GM12878 (cell line): Measurements from ENCODE around the gene RILPL2. TPM values are rescaled to one million over a fixed set of nuclear protein-coding genes. Genes with fewer than 3 reads are reported as not detected.

Experiments
- ATAC-seq: fragments of 200-7000 bp; cut with Tn5 transposase; 3 replicates; pipeline ENCODE4 v1.9.1; 2020; ENCODE audit warnings: mild to moderate bottlenecking, moderate library complexity
- BruUV-seq: library from RNA; stranded (reverse); fragments of 400-500 nt; replicated peaks from 2 replicates; lab custom pipeline; 2021; lab: Mats Ljungman, UMichigan
- CTCF ChIA-PET: fragments of 300-600 bp; sonication (Branson Sonifier 250); formaldehyde crosslinking; extraction: SDS; loops from one replicate; lab custom pipeline; 2021; ENCODE audit warnings: inconsistent platforms; lab: Yijun Ruan, JAX
- POLR2A ChIA-PET: fragments of 350-600 bp; formaldehyde crosslinking; extraction: SDS; loops from one replicate; lab custom pipeline; 2021; ENCODE audit warnings: inconsistent platforms; lab: Charles Lee
- RAD21 ChIA-PET: fragments of 300-600 bp; sonication (Branson Sonifier 250); formaldehyde crosslinking; loops from one replicate; lab custom pipeline; 2023; ENCODE audit warnings: antibody characterized with exemption; ENCODE audit not compliant: unreplicated experiment; lab: Charles Lee
- SMC1A ChIA-PET: fragments of 300-600 bp; sonication (Branson Sonifier 250); formaldehyde crosslinking; loops from one replicate; lab custom pipeline; 2023; ENCODE audit not compliant: unreplicated experiment, uncharacterized antibody; lab: Charles Lee
- DNase-seq: peaks from one replicate; pipeline ENCODE4 v3.0.0-alpha.2; 2011; ENCODE audit warnings: low read depth, low spot score
- FAIRE-seq: peaks from 3 replicates; lab custom pipeline; 2011; peaks lifted over from hg19 to GRCh38; lab: Jason Lieb, UNC
- H2AFZ ChIP-seq: 2 replicates; pipeline ENCODE4 v1.6.0; 2011; ENCODE audit warnings: low read depth, low read length, control low read depth; ENCODE audit not compliant: control insufficient read depth
- H3K27ac ChIP-seq: 2 replicates; pipeline ENCODE4 v1.5.1; 2011; ENCODE audit warnings: control low read depth; ENCODE audit not compliant: control insufficient read depth, insufficient read depth
- H3K27me3 ChIP-seq, 2 experiments: replicated peaks in 1 of 2; 2 replicates each; pipeline versions ENCODE4 v1.6.0 to v1.6.1; 2011; ENCODE audit warnings: low read length in 1 of 2; ENCODE audit not compliant: control insufficient read depth in 2 of 2, insufficient read depth in 2 of 2
- H3K36me3 ChIP-seq, 2 experiments: 2 replicates each; pipeline ENCODE4 v1.5.1; 2011; ENCODE audit warnings: low read length in 1 of 2; ENCODE audit not compliant: control insufficient read depth in 2 of 2, insufficient read depth in 2 of 2
- H3K4me1 ChIP-seq: 2 replicates; pipeline ENCODE4 v1.6.1; 2011; ENCODE audit warnings: mild to moderate bottlenecking, low read length, moderate library complexity, mixed read lengths; ENCODE audit not compliant: control insufficient read depth, insufficient read depth
- H3K4me2 ChIP-seq: 2 replicates; pipeline ENCODE4 v1.6.0; 2011; ENCODE audit warnings: control low read depth; ENCODE audit not compliant: control insufficient read depth, insufficient read depth
- H3K4me3 ChIP-seq: fragments of 200-600 bp; sonication (generic); 2 replicates; pipeline ENCODE4 v1.5.1; 2016
- H3K79me2 ChIP-seq: 2 replicates; pipeline ENCODE4 v1.6.0; 2011; ENCODE audit warnings: low read length; ENCODE audit not compliant: control insufficient read depth, insufficient read depth
- H3K9ac ChIP-seq: 2 replicates; pipeline ENCODE4 v1.8.0; 2011; ENCODE audit warnings: low read length, control low read depth, mixed read lengths; ENCODE audit not compliant: control insufficient read depth, insufficient read depth
- H3K9me3 ChIP-seq: replicated peaks from 3 replicates; pipeline ENCODE4 v1.5.1; 2011; ENCODE audit warnings: mild to moderate bottlenecking, low read length; ENCODE audit not compliant: control insufficient read depth, insufficient read depth
- H4K20me1 ChIP-seq: 2 replicates; pipeline ENCODE4 v1.6.0; 2011; ENCODE audit not compliant: control insufficient read depth, insufficient read depth
- CHD2 ChIP-seq: IDR thresholded peaks from 2 replicates; pipeline ENCODE4 v1.6.1; 2011; ENCODE audit warnings: low read depth, low read length, improper control_type of control experiment, borderline replicate concordance
- IKZF2 ChIP-seq, 2 experiments: fragments of 450-650 bp; IDR thresholded peaks; 2 replicates each; pipeline ENCODE4 v1.6.1; 2017; ENCODE audit warnings: mild to moderate bottlenecking in 2 of 2, moderate library complexity in 2 of 2
- NFIC ChIP-seq: IDR thresholded peaks from 2 replicates; pipeline ENCODE4 v1.6.1; 2012; ENCODE audit warnings: low read depth, mild to moderate bottlenecking, inconsistent platforms, low read length, moderate library complexity
- NFYA ChIP-seq: IDR thresholded peaks from 2 replicates; pipeline ENCODE4 v1.6.1; 2011; ENCODE audit warnings: low read depth, mild to moderate bottlenecking, low read length, improper control_type of control experiment, borderline replicate concordance
- NR2C2 ChIP-seq: IDR thresholded peaks from 2 replicates; pipeline ENCODE4 v1.6.1; 2011; ENCODE audit warnings: borderline replicate concordance, low read depth; ENCODE audit not compliant: control insufficient read depth, insufficient read length
- POLR2AphosphoS5 ChIP-seq: IDR thresholded peaks from 2 replicates; pipeline ENCODE4 v1.6.1; 2011; ENCODE audit warnings: mild to moderate bottlenecking, low read length, inconsistent platforms
- RB1 ChIP-seq: fragments of 450-650 bp; formaldehyde crosslinking; IDR thresholded peaks from 2 replicates; pipeline ENCODE4 v1.6.1; 2017; ENCODE audit warnings: mild to moderate bottlenecking, borderline replicate concordance
- YBX1 ChIP-seq: fragments of 450-650 bp; IDR thresholded peaks from 2 replicates; pipeline ENCODE4 v1.6.1; 2016; ENCODE audit warnings: antibody characterized with exemption
- ZBED1 ChIP-seq: IDR thresholded peaks from 2 replicates; pipeline ENCODE4 v1.6.1; 2016; ENCODE audit warnings: borderline replicate concordance
- ZNF384 ChIP-seq: IDR thresholded peaks from 2 replicates; pipeline ENCODE4 v1.6.1; 2012; ENCODE audit warnings: low read depth, mild to moderate bottlenecking, low read length, improper control_type of control experiment, borderline replicate concordance
- WGBS: methylation state at CpG from one replicate; pipeline ENCODE4 v1.1.6; 2016; ENCODE audit warnings: low lambda C conversion rate; ENCODE audit not compliant: insufficient replicate concordance, insufficient coverage; ENCODE audit errors: missing lambda C conversion rate; 5-methylcytosine and 5-hydroxymethylcytosine counted together
- in situ Hi-C: fragments of 300-500 bp; cut with MboI; formaldehyde crosslinking; loops from 9 replicates; pipeline ENCODE4 v1.14.3; 2018; ENCODE audit warnings: mixed read lengths
- intact Hi-C: fragments of 100-400 bp; cut with micrococcal nuclease; formaldehyde crosslinking; loops from one replicate; pipeline ENCODE4 v1.14.2; 2022; ENCODE audit not compliant: unreplicated experiment
- polyA plus RNA-seq, 11 experiments: library from polyadenylated mRNA; depleted of rRNA in 4 of 11; unstranded in 6 of 11; stranded (reverse) in 5 of 11; fragments of >200 nt; fragmentation: Nextera tagmentation in 4 of 11; fragmentation: Illumina TruSeq in 1 of 11; extraction: Ambion mirVana in 4 of 11; extraction: Trizol in 1 of 11; gene quantifications; 1 replicate in 1 of 11; 2 replicates in 10 of 11; pipeline versions ENCODE4 v1.2.1 to v1.2.3, GENCODE V29; 2011 to 2016; ENCODE audit warnings: inconsistent platforms in 2 of 11, missing spikeins in 2 of 11, low read depth in 1 of 11
- total RNA-seq, 4 experiments: library from RNA; depleted of rRNA in 3 of 4; stranded (reverse); fragments of >200 nt in 3 of 4; fragmentation: Illumina TruSeq in 1 of 4; extraction: Trizol in 1 of 4; gene quantifications; 2 replicates each; pipeline versions ENCODE4 v1.2.1 to v1.2.3, GENCODE V29; 2013 to 2021
- TF ChIP-seq, protein P1 (sequence below): fragments of 450-650 bp; IDR thresholded peaks from 2 replicates; pipeline ENCODE4 v1.6.1; 2017; ENCODE audit warnings: antibody characterized with exemption, mild to moderate bottlenecking, moderate library complexity
- TF ChIP-seq, protein P2 (sequence below): fragments of 450-650 bp; IDR thresholded peaks from 2 replicates; pipeline ENCODE4 v1.6.1; 2016; ENCODE audit warnings: mild to moderate bottlenecking
- TF ChIP-seq, protein P3 (sequence below): IDR thresholded peaks from 2 replicates; pipeline ENCODE4 v1.6.1; 2012; ENCODE audit warnings: low read depth, low read length, improper control_type of control experiment

The RILPL2 gene
- total and polyA plus RNA-seq, 10 of the 15 experiments (the other 5 are each of a cell fraction or from before 2014, with no cell fraction given): 3.5 to 38.5 (median 19.7) TPM

DNA sequence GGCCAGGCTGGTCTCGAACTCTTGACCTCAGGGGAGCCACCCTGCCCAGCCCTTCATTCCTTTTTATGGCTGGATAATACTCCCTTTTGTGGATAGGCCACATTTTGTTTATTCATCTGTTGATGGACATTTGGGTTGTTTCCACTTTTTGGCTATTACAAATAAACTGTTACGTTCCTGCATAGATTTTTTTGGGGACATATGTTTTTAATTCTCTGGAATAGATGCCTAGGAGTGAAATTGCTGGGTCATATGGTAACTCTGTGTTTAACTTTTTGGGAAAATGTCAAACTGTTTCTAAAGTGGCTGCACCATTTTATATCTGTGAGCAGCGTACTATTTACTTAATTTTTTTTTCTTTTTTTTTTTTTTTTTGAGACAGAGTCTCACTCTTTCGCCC lies 42.7 kb downstream of the RILPL2 start (continued):
- no peak for TF ChIP-seq NFIC
- TF ChIP-seq, protein P1, sequence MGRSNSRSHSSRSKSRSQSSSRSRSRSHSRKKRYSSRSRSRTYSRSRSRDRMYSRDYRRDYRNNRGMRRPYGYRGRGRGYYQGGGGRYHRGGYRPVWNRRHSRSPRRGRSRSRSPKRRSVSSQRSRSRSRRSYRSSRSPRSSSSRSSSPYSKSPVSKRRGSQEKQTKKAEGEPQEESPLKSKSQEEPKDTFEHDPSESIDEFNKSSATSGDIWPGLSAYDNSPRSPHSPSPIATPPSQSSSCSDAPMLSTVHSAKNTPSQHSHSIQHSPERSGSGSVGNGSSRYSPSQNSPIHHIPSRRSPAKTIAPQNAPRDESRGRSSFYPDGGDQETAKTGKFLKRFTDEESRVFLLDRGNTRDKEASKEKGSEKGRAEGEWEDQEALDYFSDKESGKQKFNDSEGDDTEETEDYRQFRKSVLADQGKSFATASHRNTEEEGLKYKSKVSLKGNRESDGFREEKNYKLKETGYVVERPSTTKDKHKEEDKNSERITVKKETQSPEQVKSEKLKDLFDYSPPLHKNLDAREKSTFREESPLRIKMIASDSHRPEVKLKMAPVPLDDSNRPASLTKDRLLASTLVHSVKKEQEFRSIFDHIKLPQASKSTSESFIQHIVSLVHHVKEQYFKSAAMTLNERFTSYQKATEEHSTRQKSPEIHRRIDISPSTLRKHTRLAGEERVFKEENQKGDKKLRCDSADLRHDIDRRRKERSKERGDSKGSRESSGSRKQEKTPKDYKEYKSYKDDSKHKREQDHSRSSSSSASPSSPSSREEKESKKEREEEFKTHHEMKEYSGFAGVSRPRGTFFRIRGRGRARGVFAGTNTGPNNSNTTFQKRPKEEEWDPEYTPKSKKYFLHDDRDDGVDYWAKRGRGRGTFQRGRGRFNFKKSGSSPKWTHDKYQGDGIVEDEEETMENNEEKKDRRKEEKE: no peak
- no peak for TF ChIP-seq ZNF384
- TF ChIP-seq NFYA: no peak
- TF ChIP-seq YBX1: no peak
- TF ChIP-seq CHD2: no peak
- no peak for TF ChIP-seq POLR2AphosphoS5

DNA sequence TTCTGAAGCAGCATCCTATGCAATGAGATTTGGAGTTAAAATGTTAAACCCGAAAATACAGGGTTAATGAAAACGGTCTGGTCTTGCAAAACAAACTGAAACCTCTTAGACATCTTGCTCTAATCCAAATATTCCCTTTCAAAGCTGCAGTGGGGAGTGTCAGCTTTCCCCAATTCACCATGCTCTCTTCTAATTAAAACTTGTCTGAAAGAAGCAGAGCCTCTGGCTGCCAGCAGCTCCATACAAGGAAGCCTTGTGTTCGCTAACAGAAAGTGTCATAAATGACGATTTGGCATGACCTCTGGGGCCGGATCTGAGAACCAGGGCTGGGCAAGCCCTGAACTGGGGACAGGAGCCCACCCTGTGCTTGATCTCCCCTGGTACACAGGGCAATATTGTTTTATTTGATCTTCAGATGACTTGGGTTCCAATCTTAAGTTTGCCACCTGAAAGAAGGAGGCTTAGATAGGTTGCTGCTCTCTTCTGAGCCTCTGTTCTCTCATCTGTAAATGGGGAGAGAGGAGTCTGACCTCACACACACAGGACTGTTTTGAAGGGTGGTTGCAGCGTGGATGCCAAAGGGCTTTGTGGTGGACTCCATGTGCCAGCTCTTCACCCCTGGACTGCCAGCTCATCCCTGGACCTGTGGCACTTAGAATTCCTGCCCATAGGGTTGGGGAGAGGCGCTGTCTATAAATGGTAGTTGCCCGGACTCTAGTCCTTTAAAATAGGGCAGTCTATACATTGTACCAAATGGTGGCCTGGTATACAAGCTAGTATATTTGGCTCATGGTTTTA lies 44.7 kb downstream of the RILPL2 start:
- RAD21 ChIA-PET: interaction anchor here (0.6 to 1.7 kb wide), 5 partner anchors 28 to 190 kb away, joined by 3 to 4 read pairs (median 3); no protein-coding TSS in a partner anchor
- no peaks in the 10 kb centered on the region for H3K9me3 ChIP-seq
- peaks cover 39% of the 10 kb centered on the region for H3K79me2 ChIP-seq
- H3K4me3 ChIP-seq: no peak overlapping the region
- no peak overlapping the region for H3K4me2 ChIP-seq
- H4K20me1 ChIP-seq: peaks cover 2% of the 10 kb centered on the region; the same call in 1 of the 2 replicates
- CTCF ChIA-PET: interaction anchor here (1.0 to 1.3 kb wide), 5 partner anchors 28 to 191 kb away, joined by 3 to 4 read pairs (median 3); no protein-coding TSS in a partner anchor
- ATAC-seq (no peak), DNase-seq (no peak), FAIRE-seq (no peak)
- H3K9ac ChIP-seq: no peak overlapping the region
- 93% methylated on average over 8 of the region's 8 CpGs for WGBS
- SMC1A ChIA-PET: interaction anchor here (1.4 to 1.6 kb wide), 2 partner anchors 13 to 40 kb away, joined by 3 to 4 read pairs; no protein-coding TSS in a partner anchor
- H3K27me3 ChIP-seq: no peaks in the 10 kb centered on the region
- intact Hi-C loops: no loop called here
- TF ChIP-seq, protein P2, sequence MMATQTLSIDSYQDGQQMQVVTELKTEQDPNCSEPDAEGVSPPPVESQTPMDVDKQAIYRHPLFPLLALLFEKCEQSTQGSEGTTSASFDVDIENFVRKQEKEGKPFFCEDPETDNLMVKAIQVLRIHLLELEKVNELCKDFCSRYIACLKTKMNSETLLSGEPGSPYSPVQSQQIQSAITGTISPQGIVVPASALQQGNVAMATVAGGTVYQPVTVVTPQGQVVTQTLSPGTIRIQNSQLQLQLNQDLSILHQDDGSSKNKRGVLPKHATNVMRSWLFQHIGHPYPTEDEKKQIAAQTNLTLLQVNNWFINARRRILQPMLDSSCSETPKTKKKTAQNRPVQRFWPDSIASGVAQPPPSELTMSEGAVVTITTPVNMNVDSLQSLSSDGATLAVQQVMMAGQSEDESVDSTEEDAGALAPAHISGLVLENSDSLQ: no peak
- TF ChIP-seq ZBED1 (no peak), IKZF2 (IDR thresholded peaks at IDR 0.05) (no peak), RB1 (no peak), NR2C2 (no peak)
- TF ChIP-seq, protein P3, sequence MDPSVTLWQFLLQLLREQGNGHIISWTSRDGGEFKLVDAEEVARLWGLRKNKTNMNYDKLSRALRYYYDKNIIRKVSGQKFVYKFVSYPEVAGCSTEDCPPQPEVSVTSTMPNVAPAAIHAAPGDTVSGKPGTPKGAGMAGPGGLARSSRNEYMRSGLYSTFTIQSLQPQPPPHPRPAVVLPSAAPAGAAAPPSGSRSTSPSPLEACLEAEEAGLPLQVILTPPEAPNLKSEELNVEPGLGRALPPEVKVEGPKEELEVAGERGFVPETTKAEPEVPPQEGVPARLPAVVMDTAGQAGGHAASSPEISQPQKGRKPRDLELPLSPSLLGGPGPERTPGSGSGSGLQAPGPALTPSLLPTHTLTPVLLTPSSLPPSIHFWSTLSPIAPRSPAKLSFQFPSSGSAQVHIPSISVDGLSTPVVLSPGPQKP: no peak
- POLR2A ChIA-PET: interaction anchor here (0.6 to 1.4 kb wide), 3 partner anchors 8 to 21 kb away, joined by 3 to 4 read pairs (median 4); partner anchors contain the start of gene KMT5A
- no TSS peak for BruUV-seq
- H3K36me3 ChIP-seq: peaks cover 14 to 19% of the 10 kb centered on the region in 2 experiments
- in situ Hi-C loops: no loop called here
- H3K4me1 ChIP-seq: peaks cover 18% of the 10 kb centered on the region
- no peak overlapping the region for H3K27ac ChIP-seq
- no peak overlapping the region for H2AFZ ChIP-seq
